Measurements from ENCODE around the gene SLC2A2.
"Not testable (repeated sequence)": the region's sequence is repeated elsewhere in the genome, so short reads cannot be mapped to it uniquely, and the experiment has no call there.

SLC2A2 gene

DNA sequence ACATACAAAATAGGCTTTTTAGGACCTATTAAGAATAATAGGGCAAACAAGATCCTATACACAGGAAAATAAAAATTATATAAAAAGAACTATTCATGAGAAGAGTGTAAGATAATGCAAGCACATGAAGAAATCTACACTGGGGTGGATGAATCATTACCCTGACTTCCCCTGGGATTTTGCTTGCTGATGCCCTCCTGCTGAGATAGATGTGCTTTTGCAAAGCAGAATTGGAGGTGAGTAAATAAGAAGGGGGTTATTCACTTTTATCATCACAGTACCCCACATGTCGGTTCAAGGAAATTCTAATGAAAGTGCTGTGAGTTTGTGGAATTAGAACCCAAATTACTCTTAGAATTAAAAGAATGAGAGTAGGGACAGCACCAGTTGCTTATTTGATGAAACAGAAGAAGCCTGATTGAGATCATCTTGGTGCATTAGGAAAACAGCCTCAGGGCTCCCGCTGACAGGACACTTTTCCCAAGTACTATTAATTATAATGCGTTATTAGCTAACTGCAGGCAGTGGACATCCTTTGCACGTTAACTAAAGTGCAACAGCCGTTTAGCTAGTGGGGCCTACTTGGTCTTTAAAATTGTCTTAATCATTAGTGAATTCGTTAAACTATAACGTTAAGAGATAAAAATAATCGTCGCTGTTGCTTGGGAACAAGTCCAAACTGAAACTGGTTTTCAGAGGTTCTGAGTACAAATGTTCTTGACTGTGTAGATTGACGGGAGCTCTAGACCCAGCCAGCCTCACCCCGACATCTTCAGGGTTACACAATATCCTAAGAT lies 48.4 kb downstream of the SLC2A2 start:
- no peak for TF ChIP-seq CTCF (IDR thresholded peaks at IDR 0.05; ENCODE audit: extremely low read depth, insufficient read depth, missing control alignments)
- DNase-seq (ENCODE audit: low spot score) = no peak

GRCh38 chr3:170976190-170976519 lies 50.4 kb downstream of the SLC2A2 start:
- in situ Hi-C loops (cut with MboI; ENCODE audit: low pct_unique_long_range_greater_than_20kb, low sequenced_read_pairs, unreplicated experiment) = no loop called here
- no peak for TF ChIP-seq CTCF (IDR thresholded peaks at IDR 0.05; ENCODE audit: extremely low read depth, insufficient read depth, missing control alignments)
- no peak for DNase-seq (ENCODE audit: low spot score)

More for the DNA sequence above, 48.4 kb downstream of the SLC2A2 start:
- in situ Hi-C loops (cut with MboI; ENCODE audit: low pct_unique_long_range_greater_than_20kb, low sequenced_read_pairs, unreplicated experiment) = no loop called here

GRCh38 chr3:170975283-170976189 lies 51.0 kb downstream of the SLC2A2 start:
- DNase-seq (ENCODE audit: low spot score) = no peak
- in situ Hi-C loops (cut with MboI; ENCODE audit: low pct_unique_long_range_greater_than_20kb, low sequenced_read_pairs, unreplicated experiment) = no loop called here
- TF ChIP-seq CTCF (IDR thresholded peaks at IDR 0.05; ENCODE audit: extremely low read depth, insufficient read depth, missing control alignments) = no peak

- DNase-seq (ENCODE audit: low spot score) = no peak
- in situ Hi-C loops (cut with MboI; ENCODE audit: low pct_unique_long_range_greater_than_20kb, low sequenced_read_pairs, unreplicated experiment) = no loop called here
- TF ChIP-seq CTCF (IDR thresholded peaks at IDR 0.05; ENCODE audit: extremely low read depth, insufficient read depth, missing control alignments) = no peak
Observed at GRCh38 chr3:170974872-170975271, 51.6 kb downstream of the SLC2A2 start.

GRCh38 chr3:170972917-170973316 lies 53.6 kb downstream of the SLC2A2 start:
- DNase-seq (ENCODE audit: low spot score); in situ Hi-C loops (cut with MboI; ENCODE audit: low pct_unique_long_range_greater_than_20kb, low sequenced_read_pairs, unreplicated experiment): not testable (repeated sequence)

DNA sequence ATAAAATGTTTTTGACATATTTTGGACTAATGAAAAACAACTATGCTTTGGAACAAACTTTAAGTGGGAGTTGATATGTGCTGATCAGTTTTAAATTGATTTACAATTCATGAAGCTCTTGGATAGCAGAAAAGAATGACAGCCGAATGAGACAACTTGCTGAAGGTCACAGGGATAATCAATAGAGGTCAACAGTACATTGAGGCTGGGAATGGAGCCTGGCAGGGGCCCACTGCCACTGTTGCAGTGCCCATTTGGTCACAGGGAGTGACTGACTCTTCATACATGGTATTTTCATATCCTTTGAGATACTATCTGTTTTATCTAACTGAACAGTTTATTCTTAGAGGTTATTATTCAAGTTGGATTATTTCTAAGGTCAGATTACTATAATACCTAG lies 59.4 kb downstream of the SLC2A2 start:
- in situ Hi-C loops (cut with MboI; ENCODE audit: low pct_unique_long_range_greater_than_20kb, low sequenced_read_pairs, unreplicated experiment) = no loop called here
- no peak for DNase-seq (ENCODE audit: low spot score)
- no peak for TF ChIP-seq CTCF (IDR thresholded peaks at IDR 0.05; ENCODE audit: extremely low read depth, insufficient read depth, missing control alignments)

DNA sequence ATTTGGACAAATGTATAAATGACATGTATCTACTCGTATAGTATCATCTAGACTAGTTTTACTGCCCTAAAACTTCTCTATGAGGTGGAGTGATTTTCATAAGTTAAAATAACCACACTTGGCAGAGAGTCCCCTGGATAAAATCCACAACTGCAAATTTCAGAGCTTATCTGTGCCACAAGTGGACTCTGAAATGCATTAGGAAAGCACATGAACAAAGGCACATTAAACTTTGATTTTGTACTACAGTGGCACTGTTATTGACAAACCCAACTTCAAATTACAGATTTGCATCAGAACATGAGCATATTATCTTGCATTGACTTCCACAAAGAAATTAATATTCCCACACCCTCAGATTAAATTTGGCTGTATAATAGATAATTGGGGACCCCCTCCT lies 60.0 kb downstream of the SLC2A2 start:
- no peak for TF ChIP-seq CTCF (IDR thresholded peaks at IDR 0.05; ENCODE audit: extremely low read depth, insufficient read depth, missing control alignments)
- in situ Hi-C loops (cut with MboI; ENCODE audit: low pct_unique_long_range_greater_than_20kb, low sequenced_read_pairs, unreplicated experiment) = no loop called here
- no peak for DNase-seq (ENCODE audit: low spot score)
